Measurements from ENCODE around the gene PDE4B. TPM values are rescaled to one million over a fixed set of nuclear protein-coding genes. Genes with fewer than 3 reads are reported as not detected.

The PDE4B gene
- total RNA-seq, 1 donor from 2014 or later, result 10.9 TPM

DNA sequence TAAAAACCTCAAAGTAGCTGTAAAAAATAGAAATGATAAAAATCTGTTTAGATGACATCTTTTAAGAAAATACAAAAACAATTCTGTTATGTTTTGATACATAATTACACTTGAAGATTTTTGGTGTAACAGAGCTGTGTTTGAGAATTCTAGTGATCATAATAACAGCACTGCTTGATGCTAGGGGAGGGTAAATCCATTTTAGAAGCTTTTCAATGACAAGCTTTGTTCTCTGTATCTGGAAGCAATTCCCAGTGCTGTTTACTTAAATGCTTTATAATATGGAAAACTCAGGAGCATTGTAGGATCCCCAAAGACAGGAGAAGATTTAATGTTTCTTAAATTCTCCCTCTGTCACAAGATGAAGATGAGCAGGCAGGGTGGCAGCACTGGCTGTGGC lies 359.3 kb downstream of the PDE4B start:
- H3K27me3 Mint-ChIP-seq, result peaks cover 28% of the 10 kb centered on the region
- H3K36me3 Mint-ChIP-seq (ENCODE audit: low read depth), result no peaks in the 10 kb centered on the region
- no peaks in the 10 kb centered on the region for H3K9me3 Mint-ChIP-seq
- DNase-seq, result no peak
- intact Hi-C loops (cut with micrococcal nuclease), result no loop called here
- H3K4me1 Mint-ChIP-seq, result no peaks in the 10 kb centered on the region
- H3K4me3 Mint-ChIP-seq, result no peak overlapping the region
- no peak overlapping the region for H3K27ac Mint-ChIP-seq

DNA sequence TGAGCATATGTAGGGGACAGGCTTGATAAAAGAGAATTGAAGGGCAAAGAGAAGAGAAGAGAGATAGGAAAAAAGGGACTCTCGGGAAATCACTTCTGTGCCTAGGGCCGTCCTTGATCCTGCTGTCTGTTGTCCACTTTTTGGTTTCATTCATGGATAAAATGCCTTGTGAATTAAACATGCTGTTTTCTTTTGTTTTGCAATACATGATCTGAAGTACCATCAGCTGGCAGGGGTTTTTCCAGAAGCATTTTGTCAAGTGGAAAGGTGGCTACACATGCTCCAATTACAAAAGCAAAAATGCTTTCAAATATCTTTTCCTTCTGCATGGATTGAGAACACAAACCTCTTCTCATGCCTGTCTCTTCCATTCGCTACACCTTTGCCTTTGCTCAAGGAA lies 361.7 kb downstream of the PDE4B start:
- Mint-ChIP-seq H3K27ac (no peak overlapping the region), H3K36me3 (ENCODE audit: low read depth) (no peaks in the 10 kb centered on the region), H3K4me1 (no peaks in the 10 kb centered on the region), H3K9me3 (no peaks in the 10 kb centered on the region), H3K27me3 (peaks cover 24% of the 10 kb centered on the region), H3K4me3 (no peak overlapping the region)
- intact Hi-C loops (cut with micrococcal nuclease), result no loop called here
- no peak for DNase-seq

GRCh38 chr1:66156144-66156543 lies 363.4 kb downstream of the PDE4B start:
- peaks cover 22% of the 10 kb centered on the region for H3K27me3 Mint-ChIP-seq
- H3K4me1 Mint-ChIP-seq, result no peaks in the 10 kb centered on the region
- no peak overlapping the region for H3K4me3 Mint-ChIP-seq

DNA sequence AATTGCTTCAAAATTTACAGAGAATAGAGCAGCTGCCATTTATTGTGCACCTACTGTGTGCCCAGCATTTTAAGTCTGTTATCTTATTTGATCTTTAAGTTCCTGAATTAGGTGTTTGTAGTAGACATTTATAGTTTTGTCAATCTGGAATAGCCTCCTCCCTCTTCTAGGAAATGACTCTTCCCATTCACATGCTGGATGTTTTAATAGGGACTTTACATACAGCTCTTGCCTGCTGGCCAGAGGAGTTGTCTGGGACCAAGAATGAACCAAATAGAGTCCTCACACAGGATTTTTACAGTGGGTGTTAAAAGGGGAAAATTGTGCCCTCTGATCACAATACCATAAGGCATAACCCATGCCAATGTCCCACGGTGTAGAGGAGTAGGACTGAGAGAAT lies 367.1 kb downstream of the PDE4B start:
- H3K27me3 Mint-ChIP-seq, result peaks cover 19% of the 10 kb centered on the region
- no peak overlapping the region for H3K4me3 Mint-ChIP-seq
- H3K27ac Mint-ChIP-seq, result no peak overlapping the region
- H3K9me3 Mint-ChIP-seq, result no peaks in the 10 kb centered on the region
- H3K4me1 Mint-ChIP-seq, result no peaks in the 10 kb centered on the region
- intact Hi-C loops (cut with micrococcal nuclease), result no loop called here
- DNase-seq, result no peak
- H3K36me3 Mint-ChIP-seq (ENCODE audit: low read depth), result no peaks in the 10 kb centered on the region

More at GRCh38 chr1:66156144-66156543, 363.4 kb downstream of the PDE4B start:
- DNase-seq, result no peak
- intact Hi-C loops (cut with micrococcal nuclease), result no loop called here
- no peak overlapping the region for H3K27ac Mint-ChIP-seq
- no peaks in the 10 kb centered on the region for H3K36me3 Mint-ChIP-seq (ENCODE audit: low read depth)
- H3K9me3 Mint-ChIP-seq, result no peaks in the 10 kb centered on the region

DNA sequence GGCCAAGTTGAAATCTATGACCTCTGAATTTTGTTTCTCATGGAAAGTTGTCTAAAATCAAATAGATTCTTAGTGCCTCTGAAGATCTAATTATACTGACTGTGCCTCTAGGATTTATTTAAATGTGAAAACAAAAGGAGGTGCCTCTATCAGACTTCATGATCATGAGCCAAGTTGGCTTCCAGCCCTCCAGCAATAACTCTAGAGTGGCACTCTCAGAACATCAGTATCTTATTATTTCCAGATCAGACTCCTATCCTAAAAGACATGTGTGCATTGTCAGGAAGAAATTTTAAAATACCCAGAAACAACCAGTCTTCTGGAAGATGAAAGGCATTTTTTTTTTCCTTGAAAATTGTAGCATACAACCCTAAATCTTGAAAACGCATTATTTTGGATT lies 368.0 kb downstream of the PDE4B start:
- H3K4me3 Mint-ChIP-seq, result no peak overlapping the region
- no peak overlapping the region for H3K27ac Mint-ChIP-seq
- no peaks in the 10 kb centered on the region for H3K4me1 Mint-ChIP-seq
- peaks cover 20% of the 10 kb centered on the region for H3K27me3 Mint-ChIP-seq
- H3K36me3 Mint-ChIP-seq (ENCODE audit: low read depth), result no peaks in the 10 kb centered on the region
- intact Hi-C loops (cut with micrococcal nuclease), result no loop called here
- H3K9me3 Mint-ChIP-seq, result no peaks in the 10 kb centered on the region
- no peak for DNase-seq

- Mint-ChIP-seq H3K36me3 (ENCODE audit: low read depth) (no peaks in the 10 kb centered on the region), H3K27me3 (peaks cover 30% of the 10 kb centered on the region), H3K27ac (no peak overlapping the region), H3K9me3 (peaks cover 4% of the 10 kb centered on the region), H3K4me3 (no peak overlapping the region), H3K4me1 (peaks cover 20% of the 10 kb centered on the region)
- DNase-seq, result no peak
- intact Hi-C loops (cut with micrococcal nuclease), result loop anchor here (5.0 kb wide), 1 partner anchor 76 kb away; no protein-coding TSS in a partner anchor
Observed at GRCh38 chr1:66166753-66167152, 374.1 kb downstream of the PDE4B start.

DNA sequence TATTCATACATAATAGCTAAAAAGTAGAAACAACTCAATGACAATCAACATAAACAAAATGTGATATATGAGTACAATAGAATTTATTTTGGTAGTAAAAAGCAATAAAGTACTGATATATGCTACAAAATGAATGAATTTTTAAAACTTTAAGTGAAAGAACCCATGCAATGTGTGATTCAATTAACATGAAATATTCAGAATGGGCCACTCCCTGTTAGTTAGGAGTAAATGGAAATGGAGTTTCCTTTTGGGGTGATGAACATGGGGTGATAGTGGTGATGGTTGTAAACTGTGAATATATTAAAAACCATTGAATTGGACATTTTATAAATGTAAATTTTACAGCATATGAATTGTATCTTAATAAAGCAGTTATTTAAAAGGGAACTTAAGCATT lies 374.6 kb downstream of the PDE4B start:
- Mint-ChIP-seq H3K9me3 (peaks cover 4% of the 10 kb centered on the region), H3K27me3 (peaks cover 30% of the 10 kb centered on the region), H3K4me3 (no peak overlapping the region), H3K4me1 (peaks cover 20% of the 10 kb centered on the region), H3K27ac (no peak overlapping the region), H3K36me3 (ENCODE audit: low read depth) (no peaks in the 10 kb centered on the region)
- intact Hi-C loops (cut with micrococcal nuclease), result loop anchor here (5.0 kb wide), 1 partner anchor 75 kb away; no protein-coding TSS in a partner anchor
- no peak for DNase-seq

- H3K27ac Mint-ChIP-seq, result no peak overlapping the region
- DNase-seq, result no peak
- H3K36me3 Mint-ChIP-seq (ENCODE audit: low read depth), result no peaks in the 10 kb centered on the region
- intact Hi-C loops (cut with micrococcal nuclease), result loop anchor here (5.0 kb wide), 1 partner anchor 74 kb away; no protein-coding TSS in a partner anchor
- H3K9me3 Mint-ChIP-seq, result peaks cover 8% of the 10 kb centered on the region
- H3K4me1 Mint-ChIP-seq, result peaks cover 20% of the 10 kb centered on the region
- peaks cover 29% of the 10 kb centered on the region for H3K27me3 Mint-ChIP-seq
- H3K4me3 Mint-ChIP-seq, result no peak overlapping the region
Observed at GRCh38 chr1:66168467-66168887, 375.8 kb downstream of the PDE4B start.

- intact Hi-C loops (cut with micrococcal nuclease), result loop anchor here (5.0 kb wide), 1 partner anchor 73 kb away; no protein-coding TSS in a partner anchor
- Mint-ChIP-seq H3K4me3 (peak overlapping the region; percentile 20), H3K27me3 (peaks cover 25% of the 10 kb centered on the region), H3K9me3 (peaks cover 8% of the 10 kb centered on the region), H3K27ac (no peak overlapping the region), H3K36me3 (ENCODE audit: low read depth) (no peaks in the 10 kb centered on the region), H3K4me1 (peaks cover 20% of the 10 kb centered on the region)
- DNase-seq, result peak; percentile 73
Observed at GRCh38 chr1:66168948-66169671, 376.4 kb downstream of the PDE4B start.

DNA sequence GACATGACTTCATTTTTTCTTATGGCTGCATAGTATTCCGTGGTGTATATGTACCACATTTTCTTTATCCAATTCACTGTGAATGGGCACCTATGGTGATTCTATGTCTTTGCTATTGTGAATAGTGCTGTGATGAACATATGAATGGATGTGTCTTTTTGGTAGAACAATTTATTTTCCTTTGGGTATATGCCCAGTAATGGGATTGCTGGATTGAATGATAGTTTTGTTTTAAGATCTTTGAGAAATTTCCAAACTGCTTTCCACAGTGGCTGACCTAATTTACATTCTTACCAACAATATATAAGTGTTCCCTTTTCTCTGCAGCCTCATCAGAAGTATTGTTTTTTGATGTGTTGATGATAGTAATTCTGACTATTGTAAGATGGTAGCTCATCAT lies 379.6 kb downstream of the PDE4B start:
- Mint-ChIP-seq H3K4me1 (peaks cover 28% of the 10 kb centered on the region), H3K27ac (no peak overlapping the region), H3K36me3 (ENCODE audit: low read depth) (no peaks in the 10 kb centered on the region), H3K27me3 (peaks cover 21% of the 10 kb centered on the region), H3K9me3 (peaks cover 4% of the 10 kb centered on the region), H3K4me3 (no peak overlapping the region)
- intact Hi-C loops (cut with micrococcal nuclease), result no loop called here
- DNase-seq, result no peak

DNA sequence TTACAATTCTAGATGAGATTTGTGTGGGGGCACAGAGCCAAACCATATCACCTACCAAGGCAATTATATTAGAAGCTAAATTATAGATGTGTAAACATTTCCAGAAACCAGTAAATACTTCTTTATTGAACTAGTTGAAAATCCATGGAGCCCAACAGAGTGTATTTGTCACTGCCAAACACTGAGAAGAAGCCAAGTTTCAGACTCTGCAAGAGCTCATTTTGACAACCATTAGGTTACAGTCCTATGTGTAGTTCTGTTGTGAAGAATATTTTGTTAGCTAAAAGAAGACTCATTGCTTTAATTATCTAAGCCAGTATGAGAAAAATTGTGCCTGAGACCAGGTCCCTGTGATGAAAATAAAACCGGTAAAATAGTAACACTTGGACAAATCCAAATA lies 382.4 kb downstream of the PDE4B start:
- intact Hi-C loops (cut with micrococcal nuclease), result no loop called here
- DNase-seq, result no peak
- Mint-ChIP-seq H3K9me3 (peaks cover 4% of the 10 kb centered on the region), H3K27ac (no peak overlapping the region), H3K27me3 (peaks cover 13% of the 10 kb centered on the region), H3K36me3 (ENCODE audit: low read depth) (no peaks in the 10 kb centered on the region), H3K4me1 (peaks cover 10% of the 10 kb centered on the region), H3K4me3 (no peak overlapping the region)

GRCh38 chr1:66175581-66175980 lies 382.9 kb downstream of the PDE4B start:
- Mint-ChIP-seq H3K27ac (no peak overlapping the region), H3K36me3 (ENCODE audit: low read depth) (no peaks in the 10 kb centered on the region), H3K9me3 (peaks cover 4% of the 10 kb centered on the region), H3K27me3 (peaks cover 11% of the 10 kb centered on the region), H3K4me1 (peaks cover 12% of the 10 kb centered on the region), H3K4me3 (no peak overlapping the region)
- no peak for DNase-seq
- intact Hi-C loops (cut with micrococcal nuclease), result no loop called here

GRCh38 chr1:66176012-66176715 lies 383.5 kb downstream of the PDE4B start:
- intact Hi-C loops (cut with micrococcal nuclease), result no loop called here
- H3K9me3 Mint-ChIP-seq, result peaks cover 4% of the 10 kb centered on the region
- H3K36me3 Mint-ChIP-seq (ENCODE audit: low read depth), result no peaks in the 10 kb centered on the region
- no peak overlapping the region for H3K27ac Mint-ChIP-seq
- no peak overlapping the region for H3K4me3 Mint-ChIP-seq
- H3K27me3 Mint-ChIP-seq, result peaks cover 6% of the 10 kb centered on the region
- DNase-seq, result no peak
- peaks cover 15% of the 10 kb centered on the region for H3K4me1 Mint-ChIP-seq

GRCh38 chr1:66176832-66177231 lies 384.1 kb downstream of the PDE4B start:
- Mint-ChIP-seq H3K4me3 (no peak overlapping the region), H3K27me3 (peaks cover 6% of the 10 kb centered on the region), H3K27ac (no peak overlapping the region), H3K4me1 (peaks cover 20% of the 10 kb centered on the region), H3K9me3 (peaks cover 4% of the 10 kb centered on the region), H3K36me3 (ENCODE audit: low read depth) (no peaks in the 10 kb centered on the region)
- intact Hi-C loops (cut with micrococcal nuclease), result no loop called here
- peak; percentile 52 for DNase-seq
